Islet precursor cell (in vitro differentiated cells): ENCODE data around the gene TMEM63C.
A peak's percentile ranks its signal among the peaks of the same experiment; 100 is the strongest.
"Not testable (repeated sequence)": the region's sequence is repeated elsewhere in the genome, so short reads cannot be mapped to it uniquely, and the experiment has no call there.

Source experiments
- DNase-seq: peaks from one replicate; pipeline ENCODE4 v3.0.0-alpha.2; 2018

The TMEM63C gene

GRCh38 chr14:77260199-77260598, 78.6 kb downstream of the TMEM63C start:
- DNase-seq: no peak

GRCh38 chr14:77260631-77261030, 79.0 kb downstream of the TMEM63C start:
- DNase-seq: no peak

GRCh38 chr14:77264466-77265186, 83.0 kb downstream of the TMEM63C start:
- no peak for DNase-seq

DNA sequence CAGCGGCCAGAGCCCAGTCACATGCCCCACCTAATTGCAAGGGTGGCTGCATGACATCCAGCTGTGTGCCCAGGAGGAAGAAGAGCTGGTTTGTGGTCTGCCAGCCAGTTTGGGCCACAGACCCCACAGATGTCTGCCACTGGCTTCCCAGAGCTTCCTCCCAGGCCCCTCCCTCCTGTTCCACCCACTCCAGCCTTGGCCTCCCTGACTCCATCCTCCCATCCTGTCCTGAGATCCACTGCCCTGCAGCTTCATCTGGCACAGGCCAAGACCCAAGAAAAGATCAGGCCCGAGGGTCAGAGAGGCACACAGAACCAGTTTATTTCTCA, 83.6 kb downstream of the TMEM63C start:
- DNase-seq: no peak

GRCh38 chr14:77265561-77266335, 84.2 kb downstream of the TMEM63C start:
- DNase-seq: no peak

GRCh38 chr14:77266336-77266735, 84.7 kb downstream of the TMEM63C start:
- no peak for DNase-seq

DNA sequence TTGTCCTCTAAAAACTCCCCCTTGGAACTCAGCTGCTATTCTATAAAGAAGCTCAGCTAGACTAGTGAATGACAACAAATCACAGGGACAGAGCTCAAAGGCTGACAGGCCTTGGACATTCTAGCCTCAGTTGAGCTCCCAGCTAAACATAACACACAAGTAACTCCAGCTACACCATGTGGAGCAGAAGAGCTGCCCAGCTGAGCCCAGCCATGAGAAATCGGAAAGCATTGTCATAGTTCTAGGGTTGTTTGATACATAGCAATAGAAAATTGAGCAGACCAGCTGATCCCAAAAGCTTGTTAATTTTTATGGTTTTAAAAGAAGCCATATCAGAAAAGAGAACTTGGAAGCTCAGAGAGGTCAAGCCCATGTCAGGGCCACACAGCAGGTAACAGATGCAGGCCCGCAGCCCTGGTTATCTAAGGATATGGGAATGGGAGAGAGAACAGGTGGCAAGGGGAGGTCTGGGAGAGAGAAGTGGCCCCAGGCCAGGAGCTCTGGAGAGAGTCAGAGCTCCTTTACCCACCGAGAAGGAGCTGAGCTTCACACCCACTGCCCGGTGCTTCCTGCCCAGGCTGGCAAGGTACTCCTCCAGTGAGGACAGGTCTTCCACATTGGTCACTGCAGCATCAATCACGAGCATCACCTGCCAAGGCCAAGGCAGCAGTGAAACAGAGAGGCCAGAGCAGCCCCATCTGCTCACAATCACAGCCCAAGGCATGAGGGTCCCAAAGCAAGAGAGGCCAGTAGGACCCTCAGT, 86.5 kb downstream of the TMEM63C start:
- DNase-seq: no peak

DNA sequence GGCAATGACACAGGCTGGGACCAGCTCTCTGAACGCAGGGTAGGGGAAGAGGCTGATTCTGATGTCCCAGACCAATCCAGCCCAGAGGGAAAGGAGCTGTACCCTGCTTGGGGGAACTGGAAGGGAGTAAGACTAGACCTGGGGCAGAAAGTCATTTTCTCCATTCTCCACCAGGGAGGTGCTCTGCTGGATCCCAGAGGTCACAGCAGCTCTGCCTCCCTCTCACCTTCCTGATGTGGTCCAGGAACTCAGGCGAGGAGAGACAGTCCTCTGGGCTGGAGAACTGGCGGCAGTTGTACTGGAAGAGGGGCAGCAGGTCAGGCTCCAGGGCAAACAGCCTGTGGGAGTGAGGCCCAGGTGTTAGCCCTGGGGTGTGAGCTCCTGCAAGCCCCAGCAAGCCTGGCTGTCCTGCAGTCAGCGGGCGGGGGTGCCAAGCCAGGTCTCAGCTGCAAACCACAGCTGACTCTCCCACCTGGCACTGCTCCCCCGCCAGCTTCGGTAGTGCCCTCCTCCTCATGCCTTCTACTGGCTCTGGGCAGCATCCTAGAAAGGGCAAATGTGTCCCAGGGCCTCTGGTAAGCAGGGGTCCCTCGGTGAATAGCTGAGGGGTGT, 87.5 kb downstream of the TMEM63C start:
- DNase-seq: no peak

- DNase-seq: no peak
These were observed 88.9 kb downstream of the TMEM63C start for GRCh38 chr14:77270361-77271112.

GRCh38 chr14:77271113-77271710, 89.6 kb downstream of the TMEM63C start, which contains the start of gene NGB:
Gene NGB, minus strand, starts transcription at chr14:77271206. Its CDS starts 269 bp downstream, at chr14:77270937.
- DNase-seq: peak; percentile 53

- DNase-seq: no peak
These were observed 90.7 kb downstream of the TMEM63C start for GRCh38 chr14:77272261-77272660.

DNA sequence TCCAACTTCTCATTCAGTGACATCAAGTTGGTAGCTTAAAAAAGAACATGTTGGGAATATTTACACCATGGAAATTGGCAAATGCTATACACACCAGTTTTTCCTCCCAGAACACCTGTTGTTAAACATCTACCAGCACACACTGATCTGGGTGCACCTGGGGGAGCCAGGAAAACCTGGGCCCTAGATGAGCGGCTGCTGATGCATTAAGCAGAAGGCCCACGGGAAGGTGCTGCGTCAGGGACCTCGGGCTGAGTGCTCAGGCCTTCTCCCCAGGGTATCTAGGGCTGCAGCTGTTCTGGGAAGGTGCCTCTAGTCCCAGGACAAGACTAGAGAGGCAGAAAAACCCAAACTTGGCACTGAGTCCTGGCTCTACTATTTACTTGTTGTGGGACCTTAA, 92.2 kb downstream of the TMEM63C start:
- DNase-seq: no peak

DNA sequence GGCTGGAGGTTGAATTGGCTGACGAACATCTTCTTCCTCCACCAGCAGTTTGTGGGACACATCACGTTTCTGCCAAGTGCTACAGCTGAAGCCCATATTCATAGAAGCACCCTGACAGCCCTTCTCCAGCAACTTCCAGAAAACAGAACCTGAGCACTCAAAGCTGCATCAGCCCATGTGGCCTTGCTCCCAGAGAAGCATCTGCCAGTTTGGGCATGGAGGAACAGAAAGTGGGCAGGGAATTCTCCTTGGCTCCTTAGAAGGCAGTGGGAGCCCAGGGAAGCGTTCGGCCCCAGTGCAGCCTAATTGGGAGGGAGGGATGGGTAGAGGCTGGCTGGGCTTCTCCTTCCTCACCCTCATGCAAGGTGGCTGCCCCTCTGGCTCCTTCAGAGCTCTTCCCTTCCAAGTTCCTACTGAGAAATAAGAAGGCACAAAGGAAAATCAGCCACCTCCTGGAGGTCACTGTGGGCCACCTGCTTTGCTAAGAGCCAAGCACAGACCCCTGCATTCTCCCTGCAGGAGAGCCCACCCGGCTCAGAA, 93.5 kb downstream of the TMEM63C start:
- DNase-seq: peak; percentile 41

DNA sequence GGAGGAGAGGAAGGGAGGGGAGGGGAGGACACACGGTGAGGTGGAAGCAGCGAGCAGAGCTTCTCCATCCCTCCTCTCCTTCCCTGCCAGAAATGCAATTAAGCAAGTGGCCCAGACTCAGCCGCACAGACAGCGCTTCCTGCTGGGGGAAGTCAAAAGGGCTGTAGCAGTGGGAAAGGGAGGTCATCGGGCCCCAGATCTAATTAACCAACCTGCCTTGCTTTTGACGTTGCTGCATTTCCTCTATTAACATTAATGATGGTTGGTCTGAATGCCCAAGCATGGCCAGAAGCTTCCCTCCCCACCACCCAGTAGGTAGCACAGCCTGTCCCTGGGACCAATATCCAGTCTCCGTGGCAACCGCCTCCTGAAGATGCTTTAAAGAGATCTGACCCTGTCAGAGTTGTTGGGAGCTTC, 94.0 kb downstream of the TMEM63C start:
- peak; percentile 43 for DNase-seq

GRCh38 chr14:77276295-77276935, 94.8 kb downstream of the TMEM63C start:
- no peak for DNase-seq

- no peak for DNase-seq
These were observed 95.4 kb downstream of the TMEM63C start for GRCh38 chr14:77276959-77277358.

DNA sequence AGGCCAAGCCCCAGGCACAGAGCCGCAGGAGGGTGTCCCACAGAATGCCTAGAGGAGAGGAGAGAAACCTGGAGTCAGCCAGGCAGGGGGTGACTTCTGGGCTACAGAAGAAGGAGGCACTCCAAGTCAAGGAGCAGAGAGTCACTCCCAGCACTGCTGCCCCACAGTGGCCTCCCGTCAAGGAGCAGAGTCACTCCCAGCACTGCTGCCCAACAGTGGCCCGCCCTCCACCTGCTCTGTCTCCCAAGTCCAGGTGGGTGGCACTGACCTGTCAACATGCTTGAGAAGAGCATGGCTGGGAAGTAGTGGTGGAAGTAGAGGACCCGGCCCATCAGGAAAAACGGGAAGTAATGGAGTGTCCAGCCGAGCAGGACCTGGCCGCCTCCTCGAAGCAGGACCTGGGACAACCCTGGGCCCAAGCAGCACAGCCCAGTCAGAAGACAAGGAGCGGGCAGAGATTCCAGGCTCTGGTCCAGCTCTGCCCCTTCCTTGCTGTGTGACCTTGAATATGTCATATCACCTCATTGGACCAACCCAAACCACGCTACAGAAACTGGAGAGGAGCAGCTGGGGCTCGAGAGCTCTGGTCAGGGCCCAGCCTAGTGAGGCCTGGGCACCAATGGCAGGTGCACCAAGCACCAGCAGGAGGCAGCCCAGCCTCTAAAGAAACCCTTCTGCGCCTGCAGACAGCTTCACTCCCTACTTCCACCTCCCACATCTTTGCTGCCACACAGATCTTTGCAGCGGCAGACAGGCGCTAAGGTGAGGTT, 97.0 kb downstream of the TMEM63C start:
- DNase-seq: peak; percentile 51

- DNase-seq: peak; percentile 43
These were observed 98.1 kb downstream of the TMEM63C start for GRCh38 chr14:77279719-77280118.

DNA sequence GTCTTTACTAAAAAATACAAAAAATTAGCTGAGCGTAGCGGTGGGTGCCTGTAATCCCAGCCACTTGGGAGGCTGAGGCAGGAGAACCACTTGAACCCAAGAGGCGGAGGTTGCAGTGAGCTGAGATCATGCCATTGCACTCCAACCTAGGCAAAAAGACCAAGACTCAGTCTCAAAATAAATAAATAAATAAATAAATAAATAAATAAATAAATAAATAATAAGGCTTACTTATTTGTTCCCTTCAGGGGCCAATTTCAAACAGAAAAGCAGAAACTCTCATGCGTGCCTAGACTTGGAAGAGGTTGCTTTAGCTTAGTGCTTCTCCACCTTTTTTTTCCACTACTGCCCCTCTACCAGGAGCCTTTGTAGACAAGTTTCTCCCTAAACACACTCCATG, 99.3 kb downstream of the TMEM63C start:
- DNase-seq: not testable (repeated sequence)

GRCh38 chr14:77281852-77282410, 100.3 kb downstream of the TMEM63C start:
- DNase-seq: no peak
